Fibroblast of lung (primary cell): ENCODE data around the gene BGLAP.

Experiments used
- EZH2 ChIP-seq: IDR thresholded peaks from 2 replicates; pipeline ENCODE4 v1.5.1; 2012; ENCODE audit warnings: low read length, control low read depth, mild to moderate bottlenecking; ENCODE audit errors: missing control alignments
- TF ChIP-seq, protein P1 (sequence below), 2 donors: IDR thresholded peaks in 1 of 2; conservative IDR thresholded peaks in 1 of 2; 1 replicate in 1 of 2; 2 replicates in 1 of 2; pipeline ENCODE4 v1.5.1; 2011 to 2012; ENCODE audit warnings: low read length in 2 of 2, control low read depth in 1 of 2, inconsistent platforms in 1 of 2, low read depth in 1 of 2, mild to moderate bottlenecking in 1 of 2

DNA sequence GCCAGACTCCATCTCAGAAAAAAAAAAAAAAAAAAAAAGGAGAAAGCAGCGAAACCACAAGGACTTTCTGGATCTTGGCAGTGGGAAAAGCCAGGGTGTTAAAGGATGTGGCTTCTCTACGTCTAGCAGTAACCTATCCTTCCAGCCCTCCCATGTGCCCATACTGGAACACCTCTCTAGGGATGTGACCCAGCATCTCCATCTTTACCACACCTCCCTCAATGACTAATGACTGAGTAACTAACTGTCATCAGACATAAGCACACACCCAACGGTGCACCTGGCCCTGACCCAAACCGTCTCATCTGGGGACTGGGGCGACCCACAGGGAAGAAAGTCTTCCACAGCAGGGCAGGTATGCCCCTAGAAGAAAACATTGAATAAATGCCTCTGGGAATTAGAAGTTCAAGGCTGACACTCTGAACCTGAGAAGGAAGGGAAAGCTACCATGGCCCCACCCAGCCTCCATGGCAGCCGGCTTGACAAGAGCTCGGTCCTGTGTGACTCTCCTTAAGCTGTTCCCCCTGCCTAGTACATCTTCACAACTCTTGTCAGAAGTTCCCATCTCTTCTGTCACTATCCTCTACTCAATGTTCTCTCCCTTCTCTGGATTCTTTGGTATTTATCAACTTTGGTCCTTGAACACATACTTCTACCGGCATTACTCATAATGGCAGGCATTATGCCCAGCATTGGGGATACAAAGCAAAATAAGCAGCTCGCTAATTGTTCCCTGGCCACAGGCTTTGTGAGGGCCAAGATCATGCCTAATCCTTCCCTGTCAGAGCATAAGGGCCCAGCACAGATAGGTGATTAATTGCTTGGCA lies 20.7 kb downstream of the BGLAP start:
- TF ChIP-seq, protein P1, sequence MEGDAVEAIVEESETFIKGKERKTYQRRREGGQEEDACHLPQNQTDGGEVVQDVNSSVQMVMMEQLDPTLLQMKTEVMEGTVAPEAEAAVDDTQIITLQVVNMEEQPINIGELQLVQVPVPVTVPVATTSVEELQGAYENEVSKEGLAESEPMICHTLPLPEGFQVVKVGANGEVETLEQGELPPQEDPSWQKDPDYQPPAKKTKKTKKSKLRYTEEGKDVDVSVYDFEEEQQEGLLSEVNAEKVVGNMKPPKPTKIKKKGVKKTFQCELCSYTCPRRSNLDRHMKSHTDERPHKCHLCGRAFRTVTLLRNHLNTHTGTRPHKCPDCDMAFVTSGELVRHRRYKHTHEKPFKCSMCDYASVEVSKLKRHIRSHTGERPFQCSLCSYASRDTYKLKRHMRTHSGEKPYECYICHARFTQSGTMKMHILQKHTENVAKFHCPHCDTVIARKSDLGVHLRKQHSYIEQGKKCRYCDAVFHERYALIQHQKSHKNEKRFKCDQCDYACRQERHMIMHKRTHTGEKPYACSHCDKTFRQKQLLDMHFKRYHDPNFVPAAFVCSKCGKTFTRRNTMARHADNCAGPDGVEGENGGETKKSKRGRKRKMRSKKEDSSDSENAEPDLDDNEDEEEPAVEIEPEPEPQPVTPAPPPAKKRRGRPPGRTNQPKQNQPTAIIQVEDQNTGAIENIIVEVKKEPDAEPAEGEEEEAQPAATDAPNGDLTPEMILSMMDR (conservative IDR thresholded peaks at IDR 0.05 in 1 of 2, IDR thresholded peaks at IDR 0.05 in 1 of 2; ENCODE audit: low read depth in 1 of 2, low read length in 2 of 2), result no peak
- no peak for TF ChIP-seq EZH2
